ENCODE data around the gene PRICKLE1.

The PRICKLE1 gene

GRCh38 chr12:42534184-42534838 is 55.2 kb downstream of the PRICKLE1 start:
- TF ChIP-seq CTCF (IDR thresholded peaks at IDR 0.05; ENCODE audit: low read depth, low read length) (no peak), MYC (IDR thresholded peaks at IDR 0.05; ENCODE audit: low read depth, low read length) (no peak), POLR2A (IDR thresholded peaks at IDR 0.05; ENCODE audit: extremely low read depth, insufficient read length) (no peak), MAX (IDR thresholded peaks at IDR 0.05; ENCODE audit: low read depth, low read length) (no peak)
- DNase-seq (ENCODE audit: low read depth): no peak
- H3K4me3 ChIP-seq (ENCODE audit: low read depth, low read length): no peak overlapping the region

GRCh38 chr12:42530284-42530683 is 59.3 kb downstream of the PRICKLE1 start:
- no peak overlapping the region for H3K4me3 ChIP-seq (ENCODE audit: low read depth, low read length)
- TF ChIP-seq MAX (IDR thresholded peaks at IDR 0.05; ENCODE audit: low read depth, low read length): no peak
- no peak for TF ChIP-seq CTCF (IDR thresholded peaks at IDR 0.05; ENCODE audit: low read depth, low read length)
- TF ChIP-seq POLR2A (IDR thresholded peaks at IDR 0.05; ENCODE audit: extremely low read depth, insufficient read length): no peak
- no peak for TF ChIP-seq MYC (IDR thresholded peaks at IDR 0.05; ENCODE audit: low read depth, low read length)
- no peak for DNase-seq (ENCODE audit: low read depth)

- no peak for DNase-seq (ENCODE audit: low read depth)
- no peak for TF ChIP-seq MAX (IDR thresholded peaks at IDR 0.05; ENCODE audit: low read depth, low read length)
- TF ChIP-seq CTCF (IDR thresholded peaks at IDR 0.05; ENCODE audit: low read depth, low read length): no peak
- no peak for TF ChIP-seq POLR2A (IDR thresholded peaks at IDR 0.05; ENCODE audit: extremely low read depth, insufficient read length)
- no peak for TF ChIP-seq MYC (IDR thresholded peaks at IDR 0.05; ENCODE audit: low read depth, low read length)
- H3K4me3 ChIP-seq (ENCODE audit: low read depth, low read length): no peak overlapping the region
Measured at GRCh38 chr12:42525444-42525843, 64.1 kb downstream of the PRICKLE1 start.

- no peak for DNase-seq (ENCODE audit: low read depth)
- no peak for TF ChIP-seq CTCF (IDR thresholded peaks at IDR 0.05; ENCODE audit: low read depth, low read length)
- TF ChIP-seq POLR2A (IDR thresholded peaks at IDR 0.05; ENCODE audit: extremely low read depth, insufficient read length): no peak
- no peak for TF ChIP-seq MAX (IDR thresholded peaks at IDR 0.05; ENCODE audit: low read depth, low read length)
- TF ChIP-seq MYC (IDR thresholded peaks at IDR 0.05; ENCODE audit: low read depth, low read length): no peak
- H3K4me3 ChIP-seq (ENCODE audit: low read depth, low read length): no peak overlapping the region
Measured at GRCh38 chr12:42524716-42525115, 64.8 kb downstream of the PRICKLE1 start.

GRCh38 chr12:42516573-42516972 is 73.0 kb downstream of the PRICKLE1 start:
- no peak for TF ChIP-seq MAX (IDR thresholded peaks at IDR 0.05; ENCODE audit: low read depth, low read length)
- TF ChIP-seq POLR2A (IDR thresholded peaks at IDR 0.05; ENCODE audit: extremely low read depth, insufficient read length): no peak
- no peak for TF ChIP-seq CTCF (IDR thresholded peaks at IDR 0.05; ENCODE audit: low read depth, low read length)
- no peak for TF ChIP-seq MYC (IDR thresholded peaks at IDR 0.05; ENCODE audit: low read depth, low read length)
- DNase-seq (ENCODE audit: low read depth): no peak
- H3K4me3 ChIP-seq (ENCODE audit: low read depth, low read length): no peak overlapping the region

All from NB4 (cell line).